GM23248 (cell line): Measurements from ENCODE around the gene OR8G1.

ENCODE experiments used
- EZH2 ChIP-seq: fragments of 200-600 bp; sonication (generic); IDR thresholded peaks from 2 replicates; pipeline ENCODE4 v1.6.1; 2018; ENCODE audit warnings: antibody characterized with exemption, mild to moderate bottlenecking; ENCODE audit not compliant: insufficient read depth, poor library complexity, severe bottlenecking
- EZH2phosphoT487 ChIP-seq: fragments of 200-600 bp; sonication (generic); IDR thresholded peaks from 2 replicates; pipeline ENCODE4 v1.6.1; 2018; ENCODE audit warnings: antibody characterized with exemption, moderate library complexity, mild to moderate bottlenecking, low read depth; ENCODE audit not compliant: insufficient read depth

GRCh38 chr11:124294687-124295086, 53.8 kb downstream of the OR8G1 start:
- no peak for TF ChIP-seq EZH2phosphoT487
- no peak for TF ChIP-seq EZH2
